ENCODE data around the gene HTR7. TPM values are rescaled to one million over a fixed set of nuclear protein-coding genes. Genes with fewer than 3 reads are reported as not detected.

Gene HTR7
- total and polyA plus RNA-seq, 2 of the 8 experiments (the other 6 are each of a cell fraction or from before 2014, with no cell fraction given): 22.9 to 24.6 TPM

DNA sequence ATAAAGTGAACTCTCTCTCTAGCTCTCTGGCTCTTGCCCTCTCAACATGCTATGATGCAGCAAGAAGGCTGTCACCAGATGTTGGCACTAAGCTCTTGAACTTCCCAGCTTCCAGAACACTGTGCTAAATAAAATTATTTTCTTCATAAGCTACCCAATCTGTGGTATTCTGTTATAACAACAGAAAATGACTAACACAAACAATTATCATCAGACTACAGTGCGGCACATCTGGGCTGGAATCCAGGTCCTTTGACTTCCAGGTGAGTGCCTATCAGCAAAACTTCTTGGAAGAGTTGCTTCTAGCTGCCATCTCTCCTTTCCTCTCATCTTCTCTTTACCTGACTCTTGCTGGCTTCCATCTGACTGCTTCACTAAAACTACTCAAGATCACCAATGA lies 20.4 kb downstream of the HTR7 start:
- peaks cover 4 to 5% of the 10 kb centered on the region in 2 experiments; a peak in 3 of 4 replicates for H3K9me3 ChIP-seq (ENCODE audit: insufficient read depth in 2 of 2, low read depth in 1 of 2, low read length in 1 of 2)
- no peak overlapping the region for H4K91ac ChIP-seq (replicated peaks; ENCODE audit: insufficient read length, low read length)
- H3K23ac ChIP-seq (ENCODE audit: insufficient read length): no peak overlapping the region
- no peak overlapping the region for H3K14ac ChIP-seq (ENCODE audit: insufficient read length)
- no peaks in the 10 kb centered on the region for H3K4me1 ChIP-seq (replicated peaks in 1 of 4; ENCODE audit: control insufficient read depth in 3 of 4, insufficient read depth in 4 of 4, low read length in 3 of 4)
- no peak overlapping the region for H2BK15ac ChIP-seq (ENCODE audit: low read length)
- no peak overlapping the region for H2BK12ac ChIP-seq (ENCODE audit: low read depth, low read length)
- no peak overlapping the region for H3K4me2 ChIP-seq (ENCODE audit: insufficient read depth in 1 of 2, low read depth in 2 of 2, low read length in 2 of 2)
- H3K36me3 ChIP-seq (ENCODE audit: control insufficient read depth in 2 of 4, insufficient read depth in 4 of 4, low read length in 3 of 4): no peaks in the 10 kb centered on the region; a peak in 2 of 8 replicates
- H4K20me1 ChIP-seq (replicated peaks in 1 of 2; ENCODE audit: control insufficient read depth in 1 of 2, insufficient read depth in 2 of 2, low read length in 2 of 2): no peaks in the 10 kb centered on the region
- no peak overlapping the region for H2BK20ac ChIP-seq (ENCODE audit: low read length)
- peaks cover 3% of the 10 kb centered on the region; the same call in 1 of the 2 replicates for H3K79me1 ChIP-seq (ENCODE audit: low read depth, low read length)
- H2AK5ac ChIP-seq (ENCODE audit: low read depth, low read length): no peak overlapping the region
- peaks cover 0 to 99% of the 10 kb centered on the region in 2 experiments; a peak in 2 of 4 replicates for H3K79me2 ChIP-seq (ENCODE audit: control insufficient read depth in 1 of 2, insufficient read depth in 2 of 2, low read length in 2 of 2)
- peaks cover 2% of the 10 kb centered on the region; the same call in 1 of the 2 replicates for H3K23me2 ChIP-seq (ENCODE audit: low read depth, low read length)
- WGBS, 2 experiments (ENCODE audit: extremely low coverage in 1 of 2, insufficient coverage in 1 of 2, insufficient read length in 1 of 2, insufficient replicate concordance in 2 of 2, low coverage in 1 of 2, low lambda C conversion rate in 2 of 2, missing lambda C conversion rate in 1 of 2): 90% methylated on average over 1 of the region's 1 CpG; no CpG with 5 or more reads in 1 of the 2 experiments
- POLR2A ChIA-PET (ENCODE audit: partially characterized antibody): no interaction called here
- H4K8ac ChIP-seq (ENCODE audit: extremely low read depth, insufficient read depth, low read length): no peak overlapping the region
- DNase-seq (ENCODE audit: low read depth in 1 of 2, low spot score in 2 of 2) (no peak), FAIRE-seq (no peak)
- H3K27ac ChIP-seq (ENCODE audit: low read depth, low read length): no peak overlapping the region; the same call in 1 of the 2 replicates
- no peak overlapping the region for H3K9ac ChIP-seq (replicated peaks in 1 of 4; ENCODE audit: extremely low read depth in 1 of 4, low read depth in 3 of 4, low read length in 3 of 4)
- H3K4me3 ChIP-seq (ENCODE audit: extremely low read depth in 1 of 4, insufficient read depth in 2 of 4, low read depth in 3 of 4, low read length in 4 of 4): no peak overlapping the region
- H3K27me3 ChIP-seq (replicated peaks in 1 of 4; ENCODE audit: control insufficient read depth in 3 of 4, extremely low read depth in 1 of 4, insufficient read depth in 3 of 4, low read length in 3 of 4): no peaks in the 10 kb centered on the region
- H3K56ac ChIP-seq (replicated peaks; ENCODE audit: insufficient read length, low read depth, low read length): no peak overlapping the region
- CTCF ChIA-PET (ENCODE audit: partially characterized antibody): interaction anchor here (1.2 to 1.8 kb wide), 2 partner anchors 19 to 50 kb away, joined by 4 read pairs; no protein-coding TSS in a partner anchor
- no peak overlapping the region for H2BK5ac ChIP-seq (ENCODE audit: low read depth, low read length)
- H3K18ac ChIP-seq (ENCODE audit: extremely low read depth, low read length): no peak overlapping the region
- H4K5ac ChIP-seq (ENCODE audit: insufficient read length, low read depth, low read length): no peak overlapping the region
- H2AFZ ChIP-seq (ENCODE audit: low read length): no peak overlapping the region
- H2BK120ac ChIP-seq (replicated peaks; ENCODE audit: low read depth, low read length): no peak overlapping the region
- no peak overlapping the region for H3K4ac ChIP-seq (replicated peaks; ENCODE audit: insufficient read length, low read depth, low read length)
- no peak for TF ChIP-seq POLR2AphosphoS5 (IDR thresholded peaks at IDR 0.05; ENCODE audit: low read depth, low read length)
- no peak for TF ChIP-seq CTBP2 (IDR thresholded peaks at IDR 0.05; ENCODE audit: borderline replicate concordance, insufficient read depth, insufficient read length, low read length)
